ENCODE measurements around the gene UQCRC2. TPM values are rescaled to one million over a fixed set of nuclear protein-coding genes. Genes with fewer than 3 reads are reported as not detected.
"Not testable (repeated sequence)": the region's sequence is repeated elsewhere in the genome, so short reads cannot be mapped to it uniquely, and the experiment has no call there.

Gene UQCRC2
- total RNA-seq, 2 donors from 2014 or later: 204 to 261 TPM

GRCh38 chr16:22007509-22008214 is 54.5 kb downstream of the UQCRC2 start, which contains the start of gene MOSMO:
Gene MOSMO (plus strand): TSS chr16:22008111. CDS start chr16:22008302, 191 bp downstream.
- DNase-seq (ENCODE audit: low spot score) (peak; percentile 83), ATAC-seq (peak; percentile 96 to 97)
- Mint-ChIP-seq H3K4me3 (peak within 1 kb of the TSS; percentile 90), H3K27ac (peak within 1 kb of the TSS; percentile 61 to 83), H3K27me3 (no peaks in the 10 kb centered on the region), H3K9me3 (no peaks in the 10 kb centered on the region), H3K36me3 (no peaks in the 10 kb centered on the region), H3K4me1 (ENCODE audit: low read depth in 2 of 2) (peaks cover 25 to 29% of the 10 kb centered on the region in 2 donors)

- Mint-ChIP-seq H3K36me3 (no peaks in the 10 kb centered on the region), H3K4me3 (peak overlapping the region; percentile 82), H3K27me3 (no peaks in the 10 kb centered on the region), H3K9me3 (no peaks in the 10 kb centered on the region), H3K27ac (peak overlapping the region; percentile 53 to 72), H3K4me1 (ENCODE audit: low read depth in 2 of 2) (peaks cover 25 to 30% of the 10 kb centered on the region in 2 donors)
- DNase-seq (ENCODE audit: low spot score) (peak; percentile 62), ATAC-seq (peak; percentile 22 to 62)
These were observed 55.3 kb downstream of the UQCRC2 start for GRCh38 chr16:22008215-22009059.

GRCh38 chr16:22010902-22011301 is 57.7 kb downstream of the UQCRC2 start:
- peaks cover 26 to 30% of the 10 kb centered on the region in 2 donors for H3K4me1 Mint-ChIP-seq (ENCODE audit: low read depth in 2 of 2)
- H3K4me3 Mint-ChIP-seq: no peak overlapping the region
- H3K27me3 Mint-ChIP-seq: no peaks in the 10 kb centered on the region
- ATAC-seq: no peak
- no peak overlapping the region for H3K27ac Mint-ChIP-seq
- H3K36me3 Mint-ChIP-seq: no peaks in the 10 kb centered on the region
- H3K9me3 Mint-ChIP-seq: no peaks in the 10 kb centered on the region
- no peak for DNase-seq (ENCODE audit: low spot score)

DNA sequence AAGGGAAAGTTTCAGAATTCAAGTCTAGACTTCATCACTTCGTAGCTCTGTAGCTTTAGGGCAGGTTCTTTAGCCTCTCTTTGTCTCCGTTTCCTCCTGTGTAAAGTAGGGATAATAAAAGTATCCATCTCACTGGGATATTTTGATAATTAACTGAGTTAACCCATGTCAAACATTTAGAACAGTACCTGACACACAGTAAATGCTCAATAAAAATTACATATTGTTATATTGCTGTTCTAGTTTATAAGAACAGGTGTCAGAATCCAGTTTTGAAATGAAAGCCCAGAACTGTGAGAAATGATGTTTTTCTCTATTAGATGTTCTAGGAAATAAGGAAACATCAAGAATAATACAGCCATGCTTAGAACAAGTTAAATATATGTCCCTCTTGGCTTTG is 59.1 kb downstream of the UQCRC2 start:
- Mint-ChIP-seq H3K27me3 (no peaks in the 10 kb centered on the region), H3K27ac (no peak overlapping the region), H3K36me3 (no peaks in the 10 kb centered on the region), H3K4me3 (no peak overlapping the region), H3K9me3 (no peaks in the 10 kb centered on the region), H3K4me1 (ENCODE audit: low read depth in 2 of 2) (peaks cover 28 to 29% of the 10 kb centered on the region in 2 donors)
- DNase-seq (ENCODE audit: low spot score): no peak
- no peak for ATAC-seq

- H3K27me3 Mint-ChIP-seq: no peaks in the 10 kb centered on the region
- DNase-seq (ENCODE audit: low spot score) (no peak), ATAC-seq (no peak)
- no peak overlapping the region for H3K27ac Mint-ChIP-seq
- H3K4me3 Mint-ChIP-seq: no peak overlapping the region
- peaks cover 25 to 26% of the 10 kb centered on the region in 2 donors for H3K4me1 Mint-ChIP-seq (ENCODE audit: low read depth in 2 of 2)
- H3K9me3 Mint-ChIP-seq: no peaks in the 10 kb centered on the region
- no peaks in the 10 kb centered on the region for H3K36me3 Mint-ChIP-seq
These were observed 60.3 kb downstream of the UQCRC2 start for GRCh38 chr16:22013486-22013885.

DNA sequence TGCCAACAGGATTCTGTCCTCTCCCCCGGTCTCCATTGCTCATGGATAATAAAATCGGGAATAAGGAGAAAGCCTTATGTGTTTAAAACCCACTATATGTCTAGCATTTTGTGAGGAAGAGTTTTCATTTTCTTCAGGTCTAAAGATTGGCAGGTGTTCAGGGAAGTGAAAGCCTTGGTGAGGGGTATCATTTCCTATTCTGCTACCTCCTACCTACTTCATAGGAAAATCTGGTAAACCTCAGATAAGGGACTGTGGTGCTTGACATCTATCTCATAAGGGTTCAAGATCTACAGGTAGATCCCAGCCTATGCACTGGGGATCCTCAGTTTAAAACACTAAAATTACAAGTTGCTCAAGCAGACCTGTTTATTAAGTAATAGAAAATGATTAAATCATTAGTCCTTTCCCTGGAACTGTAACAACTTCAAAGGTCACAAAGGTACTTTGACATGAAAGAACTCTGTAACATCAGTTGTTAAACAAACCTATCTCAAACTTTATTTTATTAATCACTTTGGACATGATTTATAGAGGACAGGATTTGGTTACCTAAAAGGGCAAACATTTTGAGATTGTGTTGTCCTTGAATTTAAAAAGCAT is 61.2 kb downstream of the UQCRC2 start:
- Mint-ChIP-seq H3K27me3 (no peaks in the 10 kb centered on the region), H3K4me3 (no peak overlapping the region), H3K9me3 (no peaks in the 10 kb centered on the region), H3K36me3 (no peaks in the 10 kb centered on the region), H3K4me1 (ENCODE audit: low read depth in 2 of 2) (peaks cover 26 to 34% of the 10 kb centered on the region in 2 donors), H3K27ac (no peak overlapping the region)
- ATAC-seq (no peak), DNase-seq (ENCODE audit: low spot score) (no peak)

- ATAC-seq (no peak), DNase-seq (ENCODE audit: low spot score) (no peak)
- Mint-ChIP-seq H3K36me3 (no peaks in the 10 kb centered on the region), H3K4me3 (no peak overlapping the region), H3K4me1 (ENCODE audit: low read depth in 2 of 2) (peaks cover 22 to 24% of the 10 kb centered on the region in 2 donors), H3K27me3 (no peaks in the 10 kb centered on the region), H3K27ac (no peak overlapping the region), H3K9me3 (no peaks in the 10 kb centered on the region)
These were observed 63.8 kb downstream of the UQCRC2 start for GRCh38 chr16:22016927-22017326.

DNA sequence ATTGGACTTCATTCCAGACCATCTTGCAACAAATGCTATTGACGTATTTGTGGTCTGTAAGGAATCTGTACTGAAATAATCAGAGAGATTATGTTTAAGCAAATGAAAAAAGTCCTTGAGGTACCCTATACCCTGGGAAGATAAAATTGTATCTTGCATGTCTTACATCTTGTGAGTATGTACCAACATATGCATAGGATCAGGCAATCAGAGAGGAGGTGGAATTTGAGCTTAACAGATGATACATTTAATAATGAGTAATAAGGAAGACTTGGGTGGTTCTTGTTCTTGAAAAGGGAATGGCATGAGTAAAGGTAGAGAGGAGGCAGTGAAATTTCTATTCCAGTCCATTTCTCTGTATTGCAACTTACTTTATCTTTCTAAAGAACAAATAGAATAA is 65.4 kb downstream of the UQCRC2 start:
- peaks cover 20 to 34% of the 10 kb centered on the region in 2 donors for H3K4me1 Mint-ChIP-seq (ENCODE audit: low read depth in 2 of 2)
- H3K27me3 Mint-ChIP-seq: no peaks in the 10 kb centered on the region
- H3K4me3 Mint-ChIP-seq: no peak overlapping the region
- ATAC-seq (no peak), DNase-seq (ENCODE audit: low spot score) (no peak)
- no peak overlapping the region for H3K27ac Mint-ChIP-seq
- H3K36me3 Mint-ChIP-seq: no peaks in the 10 kb centered on the region
- no peaks in the 10 kb centered on the region for H3K9me3 Mint-ChIP-seq

DNA sequence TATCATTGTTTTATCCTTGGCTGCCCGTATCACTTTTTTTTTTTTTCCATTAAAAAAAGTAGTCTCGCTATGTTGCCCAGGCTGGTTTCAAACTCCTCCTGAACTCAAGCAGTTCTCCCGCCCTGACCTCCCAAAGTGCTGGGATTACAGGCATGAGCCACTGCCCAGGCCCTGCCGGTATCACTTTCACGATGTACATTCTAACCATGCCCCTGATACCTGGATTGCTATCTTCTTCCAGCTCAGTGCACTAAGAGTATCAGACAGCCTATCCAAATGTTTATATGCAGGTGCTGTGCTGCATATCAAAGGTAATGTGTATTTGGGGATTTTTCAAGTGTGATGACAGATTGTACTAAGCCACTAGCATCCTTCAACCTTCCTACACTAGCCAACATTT is 69.0 kb downstream of the UQCRC2 start:
- H3K27me3 Mint-ChIP-seq: no peaks in the 10 kb centered on the region
- DNase-seq (ENCODE audit: low spot score) (no peak), ATAC-seq (no peak)
- no peak overlapping the region for H3K4me3 Mint-ChIP-seq
- H3K36me3 Mint-ChIP-seq: no peaks in the 10 kb centered on the region
- H3K9me3 Mint-ChIP-seq: no peaks in the 10 kb centered on the region
- H3K4me1 Mint-ChIP-seq (ENCODE audit: low read depth in 2 of 2): peaks cover 21 to 38% of the 10 kb centered on the region in 2 donors
- H3K27ac Mint-ChIP-seq: no peak overlapping the region

GRCh38 chr16:22023505-22023904 is 70.3 kb downstream of the UQCRC2 start:
- no peak overlapping the region for H3K27ac Mint-ChIP-seq
- ATAC-seq: no peak
- H3K27me3 Mint-ChIP-seq: no peaks in the 10 kb centered on the region
- H3K9me3 Mint-ChIP-seq: no peaks in the 10 kb centered on the region
- no peak overlapping the region for H3K4me3 Mint-ChIP-seq
- DNase-seq (ENCODE audit: low spot score): no peak
- no peaks in the 10 kb centered on the region for H3K36me3 Mint-ChIP-seq
- H3K4me1 Mint-ChIP-seq (ENCODE audit: low read depth in 2 of 2): peaks cover 21 to 38% of the 10 kb centered on the region in 2 donors

DNA sequence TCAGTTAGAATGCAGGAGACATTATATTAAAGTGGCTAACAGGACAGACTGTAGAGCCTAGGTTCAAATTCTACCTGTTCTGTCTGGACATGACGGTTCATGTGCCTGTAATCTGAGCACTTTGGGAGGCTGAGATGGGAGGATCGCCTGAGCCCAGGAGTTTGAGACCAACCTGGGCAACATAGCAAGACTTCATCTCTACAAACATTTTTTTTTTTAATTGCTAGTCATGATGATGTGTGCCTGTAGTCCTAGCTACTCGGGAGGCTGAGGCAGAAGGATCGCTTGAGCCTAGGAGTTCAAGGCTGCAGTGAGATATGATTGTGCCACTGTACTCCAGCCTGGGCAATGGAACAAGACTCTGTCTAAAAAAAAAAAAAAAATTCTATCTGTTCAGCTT is 71.6 kb downstream of the UQCRC2 start:
- H3K27me3 Mint-ChIP-seq; DNase-seq (ENCODE audit: low spot score); ATAC-seq; H3K4me3 Mint-ChIP-seq; H3K9me3 Mint-ChIP-seq; H3K27ac Mint-ChIP-seq; H3K36me3 Mint-ChIP-seq: not testable (repeated sequence)
- peaks cover 17 to 31% of the 10 kb centered on the region in 2 donors for H3K4me1 Mint-ChIP-seq (ENCODE audit: low read depth in 2 of 2)

GRCh38 chr16:22027633-22028032 is 74.5 kb downstream of the UQCRC2 start:
- H3K9me3 Mint-ChIP-seq: no peaks in the 10 kb centered on the region
- no peaks in the 10 kb centered on the region for H3K27me3 Mint-ChIP-seq
- DNase-seq (ENCODE audit: low spot score): no peak
- no peak for ATAC-seq
- peaks cover 5% of the 10 kb centered on the region for H3K36me3 Mint-ChIP-seq
- H3K4me3 Mint-ChIP-seq: no peak overlapping the region
- H3K4me1 Mint-ChIP-seq (ENCODE audit: low read depth in 2 of 2): peaks cover 24 to 39% of the 10 kb centered on the region in 2 donors
- H3K27ac Mint-ChIP-seq: no peak overlapping the region

DNA sequence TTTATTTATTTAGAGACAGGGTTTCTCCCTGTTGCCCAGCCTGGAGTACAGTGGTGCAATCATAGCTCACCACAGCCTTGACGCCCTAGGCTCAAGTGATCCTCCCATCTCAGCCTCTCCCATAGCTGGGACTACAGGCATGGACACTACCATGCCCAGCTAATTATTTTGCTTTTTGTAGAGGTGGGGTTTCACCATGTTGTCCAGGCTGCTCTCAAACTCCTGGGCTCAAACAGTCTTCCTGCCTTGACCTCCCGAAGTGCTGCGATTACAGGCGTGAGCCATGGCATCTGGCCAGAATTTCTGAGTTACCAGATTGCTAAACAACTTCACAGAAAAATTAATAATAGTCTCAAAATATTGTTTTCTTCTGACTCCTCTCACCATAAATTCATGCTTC is 76.5 kb downstream of the UQCRC2 start:
- H3K9me3 Mint-ChIP-seq: no peaks in the 10 kb centered on the region
- no peak overlapping the region for H3K27ac Mint-ChIP-seq
- no peak overlapping the region for H3K4me3 Mint-ChIP-seq
- H3K27me3 Mint-ChIP-seq: no peaks in the 10 kb centered on the region
- no peak for DNase-seq (ENCODE audit: low spot score)
- peaks cover 30 to 34% of the 10 kb centered on the region in 2 donors for H3K4me1 Mint-ChIP-seq (ENCODE audit: low read depth in 2 of 2)
- no peak for ATAC-seq
- H3K36me3 Mint-ChIP-seq: peaks cover 9% of the 10 kb centered on the region
